Skeletal muscle tissue (tissue), 4 donors: ENCODE measurements around the gene NTRK3. TPM values are rescaled to one million over a fixed set of nuclear protein-coding genes. Genes with fewer than 3 reads are reported as not detected.

Experiments used
- H3K27ac ChIP-seq: one replicate; pipeline ENCODE4 v1.7.0; 2013; ENCODE audit warnings: mild to moderate bottlenecking, low read depth, low read length, inconsistent platforms
- H3K27me3 ChIP-seq, 3 donors: one replicate each; pipeline ENCODE4 v1.7.0; 2013; ENCODE audit warnings: low read length in 3 of 3; ENCODE audit not compliant: control insufficient read depth in 3 of 3, insufficient read depth in 3 of 3
- H3K36me3 ChIP-seq, 3 donors: one replicate each; pipeline ENCODE4 v1.7.0; 2013; ENCODE audit warnings: low read length in 3 of 3; ENCODE audit not compliant: control insufficient read depth in 3 of 3, insufficient read depth in 3 of 3
- H3K4me1 ChIP-seq, 3 donors: one replicate each; pipeline ENCODE4 v1.7.0; 2013; ENCODE audit warnings: low read length in 3 of 3, mild to moderate bottlenecking in 3 of 3; ENCODE audit not compliant: control insufficient read depth in 3 of 3, insufficient read depth in 3 of 3
- H3K4me3 ChIP-seq, 3 donors: one replicate each; pipeline ENCODE4 v1.7.0; 2013; ENCODE audit warnings: low read length in 3 of 3
- H3K9ac ChIP-seq, 3 donors: one replicate each; pipeline ENCODE4 v1.7.0; 2013; ENCODE audit warnings: low read length in 3 of 3, mild to moderate bottlenecking in 3 of 3, moderate library complexity in 2 of 3, low read depth in 1 of 3
- H3K9me3 ChIP-seq, 3 donors: one replicate each; pipeline ENCODE4 v1.7.0; 2013; ENCODE audit warnings: low read length in 3 of 3; ENCODE audit not compliant: control insufficient read depth in 3 of 3
- total RNA-seq: library from RNA; depleted of rRNA; stranded (reverse); fragments of >200 nt; gene quantifications from one replicate; pipeline ENCODE4 v1.2.3, GENCODE V29; 2014
- donor health status: Osteomylitis.

NTRK3 gene
- total RNA-seq, 1 donor from 2014 or later, result 6.8 TPM

GRCh38 chr15:88238618-88239430, 17.7 kb downstream of the NTRK3 start:
- Histone ChIP-seq H3K9ac (no peak overlapping the region), H3K9me3 (no peaks in the 10 kb centered on the region), H3K27me3 (peaks cover 0 to 4% (median 0%) of the 10 kb centered on the region in 3 donors), H3K4me1 (no peaks in the 10 kb centered on the region), H3K4me3 (no peak overlapping the region), H3K27ac (no peak overlapping the region), H3K36me3 (no peaks in the 10 kb centered on the region)

- Histone ChIP-seq H3K27me3 (peaks cover 0 to 2% (median 0%) of the 10 kb centered on the region in 3 donors), H3K36me3 (no peaks in the 10 kb centered on the region), H3K9ac (no peak overlapping the region), H3K9me3 (no peaks in the 10 kb centered on the region), H3K4me1 (no peaks in the 10 kb centered on the region), H3K4me3 (no peak overlapping the region), H3K27ac (no peak overlapping the region)
Observed at GRCh38 chr15:88234711-88235110, 21.8 kb downstream of the NTRK3 start.

GRCh38 chr15:88233921-88234320, 22.6 kb downstream of the NTRK3 start:
- H3K27me3 ChIP-seq, result peaks cover 0 to 2% (median 0%) of the 10 kb centered on the region in 3 donors
- no peaks in the 10 kb centered on the region for H3K4me1 ChIP-seq
- no peak overlapping the region for H3K9ac ChIP-seq
- no peaks in the 10 kb centered on the region for H3K9me3 ChIP-seq
- H3K4me3 ChIP-seq, result no peak overlapping the region
- H3K27ac ChIP-seq, result no peak overlapping the region
- H3K36me3 ChIP-seq, result no peaks in the 10 kb centered on the region

GRCh38 chr15:88232771-88233201, 23.8 kb downstream of the NTRK3 start:
- Histone ChIP-seq H3K27ac (no peak overlapping the region), H3K27me3 (peaks cover 0 to 2% (median 0%) of the 10 kb centered on the region in 3 donors), H3K9me3 (no peaks in the 10 kb centered on the region), H3K9ac (no peak overlapping the region), H3K36me3 (no peaks in the 10 kb centered on the region), H3K4me1 (no peaks in the 10 kb centered on the region), H3K4me3 (no peak overlapping the region)

DNA sequence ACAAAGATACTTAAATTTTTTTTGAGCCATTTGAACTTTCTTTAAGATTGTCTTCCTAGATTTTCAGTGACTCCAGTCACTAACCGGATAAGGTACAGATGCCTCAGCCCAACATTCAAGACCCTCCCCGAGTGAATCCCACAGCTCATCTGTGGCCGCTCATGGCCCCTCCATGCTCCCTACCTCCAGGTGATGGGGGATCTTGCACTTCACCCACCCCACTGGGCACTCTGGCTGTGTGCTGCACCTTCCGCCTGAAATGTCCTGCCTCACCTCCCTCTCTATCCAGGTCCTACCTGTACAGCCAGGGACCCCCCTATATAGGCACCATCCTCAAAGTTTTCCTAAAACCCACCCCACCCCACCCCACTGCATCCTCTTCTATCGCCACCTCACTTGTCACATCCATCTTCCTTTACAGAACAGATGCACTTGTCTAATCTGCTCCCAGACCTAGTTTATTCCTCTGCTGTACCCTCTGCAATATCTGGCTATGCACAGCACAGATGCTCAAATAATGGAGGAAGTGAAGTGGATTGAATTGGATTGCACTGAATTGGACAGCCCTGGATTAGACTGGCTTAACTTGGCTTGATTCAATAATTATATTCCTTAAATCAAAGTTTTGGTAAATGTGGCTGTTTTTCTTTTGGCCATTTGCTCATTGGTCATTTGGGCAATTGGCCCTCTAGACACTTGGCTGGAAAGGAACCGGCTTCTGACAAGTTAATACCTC, 24.5 kb downstream of the NTRK3 start:
- H3K9me3 ChIP-seq, result no peaks in the 10 kb centered on the region
- no peak overlapping the region for H3K4me3 ChIP-seq
- peaks cover 0 to 2% (median 0%) of the 10 kb centered on the region in 3 donors for H3K27me3 ChIP-seq

GRCh38 chr15:88230823-88231222, 25.7 kb downstream of the NTRK3 start:
- H3K9me3 ChIP-seq, result no peaks in the 10 kb centered on the region
- H3K36me3 ChIP-seq, result no peaks in the 10 kb centered on the region
- H3K4me3 ChIP-seq, result no peak overlapping the region
- peaks cover 0 to 2% (median 0%) of the 10 kb centered on the region in 3 donors for H3K27me3 ChIP-seq
- no peak overlapping the region for H3K27ac ChIP-seq
- H3K9ac ChIP-seq, result no peak overlapping the region
- H3K4me1 ChIP-seq, result no peaks in the 10 kb centered on the region

More for the DNA sequence above, 24.5 kb downstream of the NTRK3 start:
- H3K36me3 ChIP-seq, result no peaks in the 10 kb centered on the region
- no peak overlapping the region for H3K27ac ChIP-seq
- no peak overlapping the region for H3K9ac ChIP-seq
- no peaks in the 10 kb centered on the region for H3K4me1 ChIP-seq

- H3K9me3 ChIP-seq, result no peaks in the 10 kb centered on the region
- H3K9ac ChIP-seq, result no peak overlapping the region
- peaks cover 0 to 4% (median 0%) of the 10 kb centered on the region in 3 donors for H3K4me1 ChIP-seq
- no peak overlapping the region for H3K27ac ChIP-seq
- no peak overlapping the region for H3K4me3 ChIP-seq
- no peaks in the 10 kb centered on the region for H3K36me3 ChIP-seq
- H3K27me3 ChIP-seq, result peaks cover 0 to 7% (median 4%) of the 10 kb centered on the region in 3 donors
Observed at GRCh38 chr15:88225461-88225860, 31.1 kb downstream of the NTRK3 start.

- Histone ChIP-seq H3K4me1 (peaks cover 0 to 7% (median 6%) of the 10 kb centered on the region in 3 donors), H3K4me3 (no peak overlapping the region), H3K27me3 (peaks cover 0 to 7% (median 4%) of the 10 kb centered on the region in 3 donors), H3K27ac (no peak overlapping the region), H3K9ac (no peak overlapping the region), H3K36me3 (no peaks in the 10 kb centered on the region), H3K9me3 (no peaks in the 10 kb centered on the region)
Observed at GRCh38 chr15:88223084-88223483, 33.5 kb downstream of the NTRK3 start.

DNA sequence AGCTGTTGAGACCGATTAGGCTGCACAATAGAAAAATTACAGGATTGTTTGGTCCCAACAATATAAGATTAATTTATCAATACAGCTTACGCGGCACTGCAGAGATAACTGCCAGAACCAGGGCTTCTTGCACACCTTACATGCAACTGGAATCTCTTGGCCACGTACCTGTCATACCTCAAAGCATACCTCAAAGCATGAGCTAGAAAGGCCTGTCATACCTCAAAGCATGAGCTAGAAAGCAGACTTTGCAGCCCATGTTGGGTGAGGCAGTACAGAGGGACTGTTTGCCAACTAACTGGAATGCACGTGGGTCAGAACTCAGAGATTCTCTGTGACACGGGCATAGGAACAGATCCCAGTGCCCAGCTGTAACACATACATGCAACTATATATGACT, 34.7 kb downstream of the NTRK3 start:
- Histone ChIP-seq H3K4me3 (no peak overlapping the region), H3K27me3 (peaks cover 0 to 7% (median 4%) of the 10 kb centered on the region in 3 donors), H3K27ac (no peak overlapping the region), H3K36me3 (no peaks in the 10 kb centered on the region), H3K9ac (no peak overlapping the region), H3K9me3 (no peaks in the 10 kb centered on the region), H3K4me1 (peaks cover 0 to 7% (median 6%) of the 10 kb centered on the region in 3 donors)
